RWPE2 (cell line): Measurements from ENCODE around the gene CARD11.

Experiments
- ATAC-seq: fragments of 200-7000 bp; cut with Tn5 transposase; 3 replicates; pipeline ENCODE4 v1.9.1; 2021; ENCODE audit warnings: low read depth
- DNase-seq: peaks from one replicate; pipeline ENCODE4 v3.0.0-alpha.2; 2020; ENCODE audit warnings: low spot score
- H3K27ac ChIP-seq: fragments of 450-650 bp; 2 replicates; pipeline ENCODE4 v1.5.1; 2017; ENCODE audit warnings: mild to moderate bottlenecking; ENCODE audit not compliant: poor library complexity, severe bottlenecking
- H3K27me3 ChIP-seq: fragments of 250-450 bp; sonication (Bioruptor Pico); 2 replicates; pipeline ENCODE4 v1.5.1; 2021; ENCODE audit warnings: mild to moderate bottlenecking, moderate library complexity; ENCODE audit not compliant: insufficient read depth, poor library complexity, severe bottlenecking
- H3K36me3 ChIP-seq: fragments of 250-450 bp; sonication (Bioruptor Pico); 2 replicates; pipeline ENCODE4 v1.5.1; 2020; ENCODE audit warnings: low read depth, mild to moderate bottlenecking, moderate library complexity
- H3K4me1 ChIP-seq: fragments of 250-450 bp; sonication (Bioruptor Pico); 2 replicates; pipeline ENCODE4 v1.5.1; 2021; ENCODE audit warnings: mild to moderate bottlenecking, moderate library complexity; ENCODE audit not compliant: insufficient read depth, poor library complexity, severe bottlenecking
- H3K4me3 ChIP-seq: fragments of 250-450 bp; sonication (Bioruptor Pico); 2 replicates; pipeline ENCODE4 v1.5.1; 2021; ENCODE audit warnings: mild to moderate bottlenecking, moderate library complexity; ENCODE audit not compliant: severe bottlenecking
- H3K9me3 ChIP-seq: fragments of 250-450 bp; sonication (Bioruptor Pico); 2 replicates; pipeline ENCODE4 v1.5.1; 2021; ENCODE audit warnings: mild to moderate bottlenecking, moderate library complexity; ENCODE audit not compliant: severe bottlenecking
- CTCF ChIP-seq: fragments of 450-650 bp; IDR thresholded peaks from one replicate; pipeline ENCODE4 v1.5.1; 2017; ENCODE audit warnings: mild to moderate bottlenecking, moderate library complexity; ENCODE audit not compliant: poor library complexity, severe bottlenecking

Gene CARD11

GRCh38 chr7:2897023-2897422 is 146.6 kb downstream of the CARD11 start:
- no peaks in the 10 kb centered on the region for H3K4me1 ChIP-seq
- TF ChIP-seq CTCF: no peak

GRCh38 chr7:2896131-2896530 is 147.5 kb downstream of the CARD11 start:
- Histone ChIP-seq H3K4me1 (no peaks in the 10 kb centered on the region), H3K27ac (no peak overlapping the region), H3K27me3 (no peaks in the 10 kb centered on the region), H3K4me3 (no peak overlapping the region), H3K36me3 (no peaks in the 10 kb centered on the region), H3K9me3 (no peaks in the 10 kb centered on the region)
- ATAC-seq: no peak
- TF ChIP-seq CTCF: no peak
- DNase-seq: no peak

More at GRCh38 chr7:2897023-2897422, 146.6 kb downstream of the CARD11 start:
- no peaks in the 10 kb centered on the region for H3K27me3 ChIP-seq
- H3K36me3 ChIP-seq: no peaks in the 10 kb centered on the region
- DNase-seq (no peak), ATAC-seq (no peak)
- H3K27ac ChIP-seq: no peak overlapping the region
- no peak overlapping the region for H3K4me3 ChIP-seq
- no peaks in the 10 kb centered on the region for H3K9me3 ChIP-seq

GRCh38 chr7:2894118-2894940 is 149.3 kb downstream of the CARD11 start:
- DNase-seq (no peak), ATAC-seq (peak; percentile 44; the same call in 1 of the 3 replicates)
- H3K4me1 ChIP-seq: no peaks in the 10 kb centered on the region
- no peaks in the 10 kb centered on the region for H3K27me3 ChIP-seq
- no peak for TF ChIP-seq CTCF
- no peaks in the 10 kb centered on the region for H3K9me3 ChIP-seq
- no peak overlapping the region for H3K27ac ChIP-seq
- no peak overlapping the region for H3K4me3 ChIP-seq
- no peaks in the 10 kb centered on the region for H3K36me3 ChIP-seq

GRCh38 chr7:2893411-2893861 is 150.2 kb downstream of the CARD11 start:
- Histone ChIP-seq H3K27me3 (no peaks in the 10 kb centered on the region), H3K9me3 (no peaks in the 10 kb centered on the region), H3K4me3 (no peak overlapping the region), H3K4me1 (no peaks in the 10 kb centered on the region), H3K36me3 (no peaks in the 10 kb centered on the region), H3K27ac (no peak overlapping the region)
- ATAC-seq (no peak), DNase-seq (no peak)
- no peak for TF ChIP-seq CTCF

- Histone ChIP-seq H3K27me3 (no peaks in the 10 kb centered on the region), H3K4me3 (no peak overlapping the region), H3K9me3 (no peaks in the 10 kb centered on the region), H3K36me3 (no peaks in the 10 kb centered on the region), H3K27ac (no peak overlapping the region), H3K4me1 (no peaks in the 10 kb centered on the region)
- DNase-seq (no peak), ATAC-seq (no peak)
- no peak for TF ChIP-seq CTCF
Observed at GRCh38 chr7:2892549-2892948, 151.1 kb downstream of the CARD11 start.
